Prostate gland (tissue), 2 donors: Measurements from ENCODE around the gene SLC4A3.

Experiments
- POLR2A ChIP-seq: fragments of 450-650 bp; IDR thresholded peaks from one replicate; pipeline ENCODE4 v1.6.1; 2016; ENCODE audit warnings: antibody characterized with exemption, mild to moderate bottlenecking
- TF ChIP-seq, protein P1 (sequence below), 4 experiments: fragments of 200-600 bp in 2 of 4; fragments of 450-650 bp in 2 of 4; sonication (generic) in 2 of 4; IDR thresholded peaks; 1 replicate in 3 of 4; 2 replicates in 1 of 4; pipeline ENCODE4 v1.5.1; 2016 to 2019; ENCODE audit warnings: antibody characterized with exemption in 4 of 4, mild to moderate bottlenecking in 2 of 4, moderate library complexity in 2 of 4

DNA sequence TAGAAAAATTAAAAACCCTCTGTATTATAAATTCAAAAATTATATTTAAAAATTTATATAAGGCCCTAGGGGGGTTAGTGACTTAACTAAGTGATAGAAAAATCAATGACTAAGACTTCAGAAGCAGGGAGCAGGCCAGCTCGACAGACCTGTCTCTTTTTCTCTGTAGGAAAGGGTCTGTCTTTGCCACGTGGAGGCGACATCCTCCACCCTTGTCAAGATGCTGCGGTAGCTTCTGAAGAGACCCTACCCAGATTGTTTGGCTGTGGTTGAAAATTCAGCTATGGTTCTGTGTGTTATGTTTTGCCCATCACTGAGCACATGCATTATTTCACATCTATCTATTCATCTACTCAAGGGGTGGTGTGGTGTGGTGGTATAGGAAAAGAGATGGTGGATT is 8.2 kb upstream of the SLC4A3 start:
- TF ChIP-seq, protein P1, sequence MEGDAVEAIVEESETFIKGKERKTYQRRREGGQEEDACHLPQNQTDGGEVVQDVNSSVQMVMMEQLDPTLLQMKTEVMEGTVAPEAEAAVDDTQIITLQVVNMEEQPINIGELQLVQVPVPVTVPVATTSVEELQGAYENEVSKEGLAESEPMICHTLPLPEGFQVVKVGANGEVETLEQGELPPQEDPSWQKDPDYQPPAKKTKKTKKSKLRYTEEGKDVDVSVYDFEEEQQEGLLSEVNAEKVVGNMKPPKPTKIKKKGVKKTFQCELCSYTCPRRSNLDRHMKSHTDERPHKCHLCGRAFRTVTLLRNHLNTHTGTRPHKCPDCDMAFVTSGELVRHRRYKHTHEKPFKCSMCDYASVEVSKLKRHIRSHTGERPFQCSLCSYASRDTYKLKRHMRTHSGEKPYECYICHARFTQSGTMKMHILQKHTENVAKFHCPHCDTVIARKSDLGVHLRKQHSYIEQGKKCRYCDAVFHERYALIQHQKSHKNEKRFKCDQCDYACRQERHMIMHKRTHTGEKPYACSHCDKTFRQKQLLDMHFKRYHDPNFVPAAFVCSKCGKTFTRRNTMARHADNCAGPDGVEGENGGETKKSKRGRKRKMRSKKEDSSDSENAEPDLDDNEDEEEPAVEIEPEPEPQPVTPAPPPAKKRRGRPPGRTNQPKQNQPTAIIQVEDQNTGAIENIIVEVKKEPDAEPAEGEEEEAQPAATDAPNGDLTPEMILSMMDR (IDR thresholded peaks at IDR 0.05), result no peak
- no peak for TF ChIP-seq POLR2A
